SK-N-SH (cell line): ENCODE measurements around the gene TET1.

Source experiments
- CHD2 ChIP-seq: fragments of 150-350 bp; IDR thresholded peaks from 2 replicates; pipeline ENCODE4 v1.6.1; 2018; ENCODE audit warnings: low read length; ENCODE audit not compliant: partially characterized antibody
- CTCF ChIP-seq: fragments of 200-600 bp; sonication (generic); IDR thresholded peaks from 2 replicates; pipeline ENCODE4 v1.6.1; 2017; ENCODE audit warnings: antibody characterized with exemption, mild to moderate bottlenecking, moderate library complexity
- EP300 ChIP-seq, 2 experiments: IDR thresholded peaks; 2 replicates each; pipeline versions ENCODE4 v1.4.0 to v1.6.1; 2012; ENCODE audit warnings: borderline replicate concordance in 1 of 2, low read depth in 1 of 2, low read length in 1 of 2
- EZH2phosphoT487 ChIP-seq: fragments of 200-600 bp; sonication (generic); IDR thresholded peaks from 2 replicates; pipeline ENCODE4 v1.6.1; 2017; ENCODE audit warnings: low read depth, mixed run types, mild to moderate bottlenecking, antibody characterized with exemption, moderate library complexity, borderline replicate concordance
- FOXM1 ChIP-seq: IDR thresholded peaks from 2 replicates; pipeline ENCODE4 v1.4.0; 2012; ENCODE audit warnings: low read depth, mild to moderate bottlenecking
- GATA2 ChIP-seq: sonication (generic); formaldehyde crosslinking; IDR thresholded peaks from 2 replicates; pipeline ENCODE4 v1.5.0; 2020; ENCODE audit warnings: mild to moderate bottlenecking, missing genetic modification reagents
- JUND ChIP-seq: IDR thresholded peaks from 2 replicates; pipeline ENCODE4 v1.4.0; 2012
- MXI1 ChIP-seq: IDR thresholded peaks from 2 replicates; pipeline ENCODE4 v1.6.1; 2012; ENCODE audit warnings: mild to moderate bottlenecking, low read depth, low read length, improper control_type of control experiment
- POLR2AphosphoS5 ChIP-seq: IDR thresholded peaks from 2 replicates; pipeline ENCODE4 v1.6.1; 2012; ENCODE audit warnings: low read depth, low read length
- RAD21 ChIP-seq: IDR thresholded peaks from 2 replicates; pipeline ENCODE4 v1.6.1; 2012; ENCODE audit warnings: mild to moderate bottlenecking, low read length
- SIN3A ChIP-seq: IDR thresholded peaks from 2 replicates; pipeline ENCODE4 v1.6.1; 2012; ENCODE audit warnings: low read depth, mild to moderate bottlenecking, low read length, moderate library complexity, borderline replicate concordance
- TAF1 ChIP-seq: IDR thresholded peaks from 2 replicates; pipeline ENCODE4 v1.6.1; 2012; ENCODE audit warnings: low read depth, mild to moderate bottlenecking, low read length, moderate library complexity, borderline replicate concordance
- TCF12 ChIP-seq: IDR thresholded peaks from 2 replicates; pipeline ENCODE4 v1.4.0; 2012
- ZBTB33 ChIP-seq: IDR thresholded peaks from 2 replicates; pipeline ENCODE4 v1.4.0; 2012; ENCODE audit warnings: low read depth, borderline replicate concordance

GRCh38 chr10:68647672-68648341 is 87.7 kb downstream of the TET1 start:
- no peak for TF ChIP-seq CTCF
- TF ChIP-seq ZBTB33, result no peak
- no peak for TF ChIP-seq RAD21
- no peak for TF ChIP-seq GATA2 (CRISPR knock-in tag)
- TF ChIP-seq TCF12, result peak; percentile 71
- TF ChIP-seq POLR2AphosphoS5, result no peak; the same call in 1 of the 2 replicates
- TF ChIP-seq EP300 (IDR thresholded peaks at IDR 0.05; ENCODE audit: borderline replicate concordance in 1 of 2, low read depth in 1 of 2, low read length in 1 of 2), result peak in 1 of 2 experiments; percentile 19; a peak in 1 of 4 replicates
- TF ChIP-seq SIN3A, result no peak
- TF ChIP-seq JUND, result peak; percentile 80
- TF ChIP-seq TAF1, result no peak
- TF ChIP-seq CHD2, result no peak
- no peak for TF ChIP-seq MXI1
- TF ChIP-seq FOXM1, result no peak
- TF ChIP-seq EZH2phosphoT487, result no peak
